GM18517 (cell line): ENCODE measurements around the gene RALA.
"Not testable (repeated sequence)": the region's sequence is repeated elsewhere in the genome, so short reads cannot be mapped to it uniquely, and the experiment has no call there.

Experiments
- ATAC-seq: cut with Tn5 transposase; IDR thresholded peaks from one replicate; pipeline ENCODE4 v1.9.1; 2021; ENCODE audit warnings: mild to moderate bottlenecking, moderate library complexity; ENCODE audit not compliant: unreplicated experiment

Gene RALA

DNA sequence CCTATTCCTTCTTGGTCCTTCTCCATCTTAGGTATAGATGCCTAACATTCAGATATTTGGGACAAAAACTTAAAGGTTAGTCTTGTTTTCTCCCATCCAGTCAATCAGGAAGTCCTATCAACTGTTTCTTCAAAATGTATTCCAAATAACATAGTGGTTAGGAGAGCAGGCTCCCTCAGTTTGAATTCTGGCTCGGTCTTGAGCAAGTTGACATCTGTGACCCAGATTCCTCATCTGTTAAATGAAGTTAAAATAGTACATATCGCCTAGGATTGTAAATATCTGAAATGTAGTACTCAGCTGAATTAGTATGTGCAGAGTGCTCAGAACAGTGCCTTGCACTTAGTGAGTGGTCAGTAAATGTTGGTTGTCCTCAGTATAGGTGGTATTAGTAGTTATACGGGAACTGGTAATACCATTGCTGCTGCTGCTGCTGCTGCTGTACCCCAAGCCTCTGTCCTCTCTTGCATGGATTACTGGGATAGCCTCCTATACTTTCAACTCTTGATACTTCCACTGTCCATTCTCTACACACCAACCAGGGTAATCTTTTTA lies 58.6 kb downstream of the RALA start:
- ATAC-seq, result no peak

DNA sequence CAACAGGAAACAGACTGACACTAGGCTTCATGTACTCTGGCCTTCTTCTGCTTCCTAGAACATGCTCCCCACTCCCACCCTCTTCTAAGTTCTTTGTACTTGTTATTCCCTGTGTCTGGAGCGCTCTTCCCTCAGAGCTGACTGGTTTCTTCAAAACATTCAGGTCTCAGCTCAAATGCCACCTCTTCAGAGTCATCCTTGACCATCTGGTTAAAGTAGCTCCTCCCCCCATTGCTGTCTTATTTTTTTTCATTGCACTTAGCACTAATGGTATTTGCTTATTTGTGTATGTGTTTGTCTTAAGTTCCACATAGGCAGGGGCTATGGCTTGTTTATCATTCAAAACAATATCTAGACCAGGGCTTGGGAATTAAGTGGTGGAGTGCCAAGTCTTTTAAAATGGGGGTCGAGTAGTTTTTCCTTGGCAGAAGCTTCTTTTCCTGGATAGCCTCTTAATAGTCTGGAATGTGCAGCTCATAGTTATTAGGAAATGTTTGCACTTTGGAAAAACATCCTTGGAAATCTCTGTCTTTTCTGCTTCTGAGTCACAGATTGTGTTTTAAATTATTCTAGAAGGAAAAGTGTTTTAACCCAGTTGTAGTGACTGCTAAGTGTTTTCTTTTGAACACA lies 60.0 kb downstream of the RALA start:
- ATAC-seq, result no peak

DNA sequence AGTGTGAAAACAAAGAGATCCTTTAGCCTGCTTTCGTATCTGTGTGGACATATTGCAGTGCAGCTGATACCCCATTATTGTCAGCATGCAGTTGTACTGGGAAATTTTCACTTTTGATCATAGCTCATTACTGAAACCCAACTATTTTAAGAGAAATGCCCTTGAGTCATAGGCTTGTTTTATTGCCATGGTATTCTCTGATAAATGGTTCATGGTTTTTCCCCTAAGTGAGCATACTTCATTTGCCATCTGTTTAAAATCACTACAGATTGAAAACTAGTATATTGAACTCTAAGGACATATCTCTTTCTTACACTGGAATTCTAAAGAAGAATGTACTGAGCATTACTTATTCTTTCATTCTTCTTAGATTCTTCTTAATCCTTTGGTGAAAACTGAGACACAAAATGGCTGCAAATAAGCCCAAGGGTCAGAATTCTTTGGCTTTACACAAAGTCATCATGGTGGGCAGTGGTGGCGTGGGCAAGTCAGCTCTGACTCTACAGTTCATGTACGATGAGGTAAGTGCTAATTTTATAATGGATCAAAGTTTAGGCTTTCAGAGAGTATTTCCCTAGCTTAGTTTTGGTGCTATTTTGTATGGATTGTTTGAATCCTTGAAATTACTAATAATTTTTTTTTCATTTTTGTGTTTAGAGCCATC lies 63.0 kb downstream of the RALA start:
- peak; percentile 80 for ATAC-seq

DNA sequence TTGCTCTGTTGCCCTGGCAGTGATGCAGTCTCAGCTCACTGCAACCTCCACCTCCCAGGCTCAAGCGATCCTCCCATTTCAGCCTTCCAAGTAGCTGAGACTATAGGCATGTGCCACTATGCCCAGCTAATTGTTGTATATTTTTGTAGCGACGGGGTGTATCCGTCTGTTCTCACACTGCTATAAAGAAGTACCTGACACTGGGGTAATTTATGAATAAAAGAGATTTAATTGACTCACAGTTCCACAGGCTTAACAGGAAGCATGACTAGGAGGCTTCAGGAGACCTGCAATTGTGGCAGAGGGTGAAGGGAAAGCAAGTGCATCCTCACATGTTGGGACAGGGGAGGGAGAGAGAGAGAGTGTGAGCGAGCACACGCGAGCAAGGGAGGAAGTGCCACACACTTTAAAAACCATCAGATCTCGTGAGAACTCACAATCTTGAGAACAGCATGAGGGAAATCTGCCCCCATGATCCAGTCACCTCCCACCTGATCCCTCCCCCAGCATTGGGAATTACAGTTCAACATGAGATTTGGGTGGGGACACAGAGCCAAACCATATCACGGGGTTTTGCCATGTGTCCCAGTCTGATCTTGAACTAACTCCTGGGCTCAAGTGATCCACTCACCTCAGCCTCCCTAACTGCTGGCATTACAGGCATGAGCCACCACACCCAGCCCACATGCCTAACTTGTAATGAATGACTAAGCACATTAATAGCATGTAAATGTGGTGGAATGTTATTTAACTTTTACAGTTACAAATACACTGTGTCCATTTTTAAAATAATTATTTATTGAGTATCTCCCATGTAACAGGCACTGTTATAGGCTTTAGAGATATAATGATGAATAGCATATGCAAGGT lies 65.5 kb downstream of the RALA start:
- no peak for ATAC-seq

DNA sequence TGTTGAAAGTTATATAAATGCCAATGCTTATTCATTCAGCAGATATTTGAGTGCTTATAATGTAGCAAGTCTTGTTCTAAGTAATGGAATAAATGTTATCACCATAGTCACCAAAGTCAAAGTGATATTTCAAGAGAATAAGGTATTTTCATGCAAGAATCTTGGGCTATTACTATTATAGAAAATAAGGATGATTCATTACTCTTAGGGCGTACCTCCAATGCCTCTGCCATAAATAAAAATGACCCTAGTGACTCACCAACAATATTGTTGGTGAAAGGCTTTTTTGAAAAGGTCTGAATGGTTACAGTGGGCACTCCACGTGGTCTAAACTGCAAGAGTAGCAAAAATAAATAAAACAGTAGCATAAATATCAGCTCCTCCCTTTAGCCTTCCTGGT lies 68.4 kb downstream of the RALA start:
- no peak for ATAC-seq

DNA sequence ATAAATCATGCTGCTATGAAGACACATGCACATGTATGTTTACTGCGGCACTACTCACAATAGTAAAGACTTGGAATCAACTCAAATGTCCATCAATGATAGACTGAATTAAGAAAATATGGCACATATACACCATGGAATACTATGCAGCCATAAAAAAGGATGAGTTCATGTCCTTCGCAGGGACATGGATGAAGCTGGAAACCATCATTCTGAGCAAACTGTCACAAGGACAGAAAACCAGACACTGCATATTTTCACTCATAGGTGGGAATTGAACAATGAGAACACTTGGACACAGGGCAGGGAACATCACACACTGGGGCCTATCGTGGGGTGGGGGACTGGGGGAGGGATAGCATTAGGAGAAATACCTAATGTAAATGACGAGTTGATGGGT lies 69.7 kb downstream of the RALA start:
- ATAC-seq, result not testable (repeated sequence)

DNA sequence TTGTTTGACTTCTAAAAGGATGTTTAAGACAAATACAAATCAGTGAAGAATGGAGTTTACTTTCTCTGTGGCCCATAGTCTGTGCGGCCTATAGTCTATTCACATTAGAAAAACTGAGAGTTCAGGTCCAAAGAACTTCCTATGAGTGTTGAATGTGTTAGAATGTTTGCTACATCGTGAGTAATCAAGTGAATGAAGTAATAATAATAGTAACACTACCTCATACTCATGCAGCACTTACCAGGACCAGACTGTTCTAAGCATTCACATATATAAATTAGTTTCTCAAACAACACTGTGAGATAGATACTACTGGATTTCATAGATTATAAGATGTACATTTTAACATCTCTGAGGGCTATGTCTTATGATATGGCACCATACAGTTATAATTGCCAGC lies 70.4 kb downstream of the RALA start:
- no peak for ATAC-seq

DNA sequence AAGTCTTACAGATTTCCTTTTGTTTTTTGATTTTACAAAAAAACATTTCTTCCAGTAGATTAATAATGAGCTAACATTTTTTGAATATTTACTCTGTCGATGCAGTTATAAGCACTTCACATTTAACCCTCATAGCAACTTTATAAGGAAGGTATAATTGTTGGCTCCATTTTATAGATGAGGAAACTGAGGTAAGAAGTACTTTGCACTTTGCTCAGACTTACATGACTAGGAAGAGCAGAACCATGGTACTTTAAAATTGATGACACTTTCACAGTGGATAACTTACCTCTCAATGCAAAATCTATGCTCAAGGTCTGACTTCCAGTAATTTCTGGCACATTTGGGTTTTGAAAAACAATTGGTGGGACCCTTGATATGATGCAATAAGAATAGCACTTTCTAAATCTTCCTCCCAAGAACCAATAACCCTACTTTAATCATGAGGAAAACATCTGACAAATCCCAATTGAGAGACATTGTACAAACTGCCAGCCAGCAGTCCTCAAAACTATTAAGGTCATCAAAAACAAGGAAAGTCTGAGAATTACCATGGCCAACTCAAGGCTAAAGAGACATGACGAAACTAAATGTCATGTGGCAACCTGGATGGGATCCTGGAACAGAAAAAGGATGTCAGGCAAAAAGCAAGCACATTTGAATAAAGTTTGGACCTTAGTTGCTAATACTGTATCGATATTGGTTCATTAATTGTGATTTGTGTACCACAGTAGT lies 72.6 kb downstream of the RALA start:
- ATAC-seq, result no peak

DNA sequence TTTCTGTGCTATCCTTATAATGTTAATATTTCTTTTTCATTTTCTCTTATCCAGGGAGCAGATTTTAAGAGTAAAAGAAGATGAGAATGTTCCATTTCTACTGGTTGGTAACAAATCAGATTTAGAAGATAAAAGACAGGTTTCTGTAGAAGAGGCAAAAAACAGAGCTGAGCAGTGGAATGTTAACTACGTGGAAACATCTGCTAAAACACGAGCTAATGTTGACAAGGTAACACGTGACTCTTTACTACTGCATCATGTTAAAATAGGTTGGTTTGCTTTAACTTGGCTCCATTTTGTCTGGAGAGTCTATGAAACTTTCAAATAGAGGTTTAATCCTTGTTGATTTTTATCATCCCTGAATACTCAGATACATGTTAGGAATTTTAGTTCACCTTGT lies 73.3 kb downstream of the RALA start:
- no peak for ATAC-seq

DNA sequence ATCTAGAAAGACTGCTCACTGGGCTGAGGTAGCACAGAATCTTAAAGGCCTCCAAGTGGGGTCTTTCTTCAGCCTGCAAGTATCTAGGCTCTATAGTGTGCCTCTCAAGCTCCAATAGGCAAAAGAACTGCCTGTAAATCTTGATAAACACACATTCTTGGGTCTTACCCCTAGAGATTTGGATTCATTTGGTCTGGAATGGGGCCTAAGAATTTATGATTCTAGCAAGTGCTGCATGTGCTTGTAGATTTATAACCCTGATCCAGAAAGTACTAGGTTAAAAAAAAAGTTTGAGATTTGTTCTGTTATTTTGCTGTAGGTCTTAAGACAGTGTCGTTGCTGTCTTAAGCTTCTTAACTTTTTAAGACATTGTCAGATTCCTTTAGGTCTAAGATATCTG lies 74.1 kb downstream of the RALA start:
- ATAC-seq, result no peak

DNA sequence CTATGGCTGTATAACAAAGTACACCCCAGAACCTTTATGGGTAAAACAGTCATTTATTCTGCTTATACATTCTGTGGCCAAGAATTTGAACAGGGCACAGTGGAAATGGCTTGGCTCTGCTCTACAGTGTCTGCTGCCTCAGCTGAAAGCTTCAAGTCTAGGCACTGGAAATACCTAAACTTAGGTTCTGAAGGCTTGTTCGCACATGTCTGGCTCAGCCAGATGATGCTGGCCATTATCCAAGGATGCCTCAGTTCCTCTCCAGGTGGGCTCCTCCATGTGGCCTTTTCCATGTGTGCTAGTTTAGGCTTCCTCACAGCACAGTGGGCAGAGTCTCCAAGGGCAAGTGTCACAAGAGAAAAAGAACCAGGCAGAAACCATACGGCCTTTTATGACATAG lies 76.8 kb downstream of the RALA start:
- ATAC-seq, result no peak

DNA sequence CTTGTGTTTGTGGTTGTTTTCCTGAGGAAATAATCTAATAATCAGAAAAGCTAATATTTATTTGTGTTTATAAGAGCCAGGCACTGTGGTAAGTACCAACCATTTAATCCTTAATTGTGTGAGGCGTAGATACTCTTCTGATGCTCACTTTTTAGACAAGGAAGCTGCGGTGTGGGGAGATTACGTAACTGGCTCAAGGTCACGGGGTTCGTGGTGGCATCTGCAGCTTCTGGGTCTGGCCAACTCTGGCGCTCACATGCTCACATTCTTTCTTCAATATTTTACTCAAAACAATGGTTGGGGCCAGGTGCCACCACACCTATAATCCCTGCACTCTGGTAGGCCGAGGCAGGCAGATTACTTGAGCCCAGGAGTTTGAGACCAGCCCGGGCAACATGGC lies 77.6 kb downstream of the RALA start:
- no peak for ATAC-seq

DNA sequence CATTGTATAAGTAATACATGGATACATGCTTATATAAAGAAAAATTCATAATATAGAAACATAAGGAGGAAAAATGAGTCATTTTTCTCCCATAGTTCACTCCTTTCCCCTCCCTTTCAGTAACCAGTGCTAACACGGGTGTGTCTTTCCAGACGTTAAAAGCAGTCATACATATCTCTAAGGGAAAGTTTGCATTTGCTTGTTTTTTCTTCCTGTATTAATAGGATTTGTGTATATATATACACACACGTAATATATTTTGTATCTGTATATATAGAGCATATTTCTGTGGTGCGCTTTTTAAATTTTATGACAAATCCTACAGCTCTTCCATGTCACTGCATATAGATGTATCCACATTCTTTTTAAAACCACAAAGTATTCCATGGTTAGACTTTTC lies 78.8 kb downstream of the RALA start:
- ATAC-seq, result no peak

DNA sequence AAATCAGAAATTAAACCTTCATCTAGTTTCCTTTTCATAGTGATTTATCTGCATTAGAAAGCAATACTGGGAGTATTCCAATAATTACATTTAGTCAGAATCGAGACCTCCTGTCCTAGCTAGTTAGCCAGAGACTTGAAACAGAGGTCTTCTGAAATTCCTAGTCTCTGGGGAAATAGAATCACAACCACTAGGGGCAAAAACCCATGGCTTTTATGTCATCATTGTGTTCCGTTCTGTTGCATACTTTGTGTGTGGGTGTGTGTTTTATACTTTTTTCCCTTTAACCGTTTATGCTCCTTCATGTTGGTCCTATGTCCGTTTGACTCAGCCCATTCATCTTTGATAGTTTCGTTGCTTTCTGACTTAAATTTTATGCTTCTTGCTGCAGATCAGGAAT lies 79.8 kb downstream of the RALA start:
- no peak for ATAC-seq

DNA sequence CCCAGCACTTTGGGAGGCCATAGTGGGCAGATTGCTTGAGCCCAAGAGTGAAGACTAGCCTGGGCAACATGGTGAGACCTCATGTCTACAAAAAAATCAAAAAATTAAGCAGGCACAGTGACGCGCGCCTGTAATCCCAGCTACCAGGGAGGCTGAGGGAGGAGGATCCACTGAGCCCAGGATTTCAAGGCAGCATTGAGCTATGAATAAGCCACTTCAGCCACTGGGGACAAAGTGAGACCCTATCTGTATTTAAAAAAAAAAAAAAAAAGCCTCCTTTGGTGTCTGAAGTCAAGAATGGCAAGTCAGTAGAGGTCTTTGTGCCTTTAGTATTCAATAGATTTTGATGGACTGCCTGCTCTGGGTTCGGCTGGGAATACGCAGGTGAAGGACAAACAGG lies 85.7 kb downstream of the RALA start:
- ATAC-seq, result no peak

DNA sequence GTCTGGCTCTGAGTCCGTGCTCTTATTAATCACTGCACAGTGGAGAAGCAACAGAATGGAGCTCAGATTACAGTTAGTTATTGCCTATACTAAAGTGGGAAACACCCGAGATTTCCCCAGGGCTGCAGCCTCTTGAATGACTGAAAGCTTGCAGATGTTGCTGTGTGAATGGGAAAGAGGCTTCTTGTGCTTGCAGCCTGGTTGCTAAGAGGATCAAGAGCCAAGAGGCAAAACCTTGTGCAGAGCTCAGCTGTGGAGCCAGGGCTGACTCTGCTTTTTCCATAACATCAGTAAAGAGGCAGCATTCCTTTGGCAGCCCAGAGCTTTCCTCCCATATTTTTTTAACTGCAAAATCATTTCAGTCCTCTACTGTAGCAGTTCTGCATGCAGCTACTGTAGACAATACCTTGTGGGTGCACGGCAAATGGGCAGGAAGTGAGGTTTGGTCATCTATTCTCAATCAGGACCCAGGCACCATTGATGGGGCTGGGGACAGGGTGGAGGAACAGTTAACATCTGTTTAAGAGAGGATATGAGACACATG lies 86.5 kb downstream of the RALA start:
- ATAC-seq, result peak; percentile 55

DNA sequence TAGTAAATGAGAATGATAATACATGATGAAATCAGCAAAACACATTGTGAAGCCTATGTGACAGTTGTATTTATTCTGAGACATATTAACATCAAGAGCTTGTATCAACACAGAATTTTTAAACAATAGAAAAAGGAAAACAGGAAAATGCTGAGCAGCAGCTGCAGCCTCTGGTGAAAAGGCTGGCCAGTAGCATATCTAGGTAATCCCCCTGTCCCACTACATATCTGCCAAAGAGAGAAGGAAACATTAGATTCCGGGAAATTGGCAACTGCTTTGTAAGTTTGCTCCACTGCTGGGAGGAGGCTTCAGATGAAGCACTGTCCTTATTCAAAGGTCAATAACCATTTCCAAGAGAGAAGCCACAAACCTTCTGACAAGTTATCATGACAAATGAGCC lies 89.4 kb downstream of the RALA start:
- ATAC-seq, result no peak

DNA sequence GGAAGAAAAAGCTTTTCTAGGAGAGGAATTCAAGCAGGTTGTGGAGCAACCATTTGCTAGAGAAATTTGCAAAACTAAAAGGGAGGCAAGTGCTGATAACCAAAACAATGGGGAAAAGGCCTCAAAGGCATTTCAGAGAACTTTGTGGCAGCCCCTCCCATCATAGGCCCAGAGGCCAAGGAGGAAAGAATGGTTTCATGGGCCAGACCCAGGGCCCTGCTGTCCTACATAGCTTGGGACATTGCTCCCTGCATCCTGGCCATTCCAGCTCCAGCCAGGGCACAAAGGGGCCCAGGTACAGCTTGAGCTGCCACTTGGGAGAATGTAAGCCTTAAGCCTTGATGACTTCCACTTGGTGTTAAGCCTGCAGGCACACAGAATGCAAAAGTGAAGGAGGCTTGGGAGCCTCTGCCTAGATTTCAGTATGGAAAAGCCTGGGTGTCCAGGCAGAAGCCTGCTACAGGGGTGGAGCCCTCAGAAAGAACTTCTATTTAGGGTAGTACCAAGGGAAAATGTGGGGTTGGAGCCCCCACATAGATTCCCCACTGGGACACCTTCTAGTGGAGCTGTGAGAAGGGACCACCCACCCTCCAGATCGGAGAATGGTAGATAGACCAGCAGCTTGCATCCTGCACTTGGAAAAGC lies 91.2 kb downstream of the RALA start:
- ATAC-seq, result no peak

DNA sequence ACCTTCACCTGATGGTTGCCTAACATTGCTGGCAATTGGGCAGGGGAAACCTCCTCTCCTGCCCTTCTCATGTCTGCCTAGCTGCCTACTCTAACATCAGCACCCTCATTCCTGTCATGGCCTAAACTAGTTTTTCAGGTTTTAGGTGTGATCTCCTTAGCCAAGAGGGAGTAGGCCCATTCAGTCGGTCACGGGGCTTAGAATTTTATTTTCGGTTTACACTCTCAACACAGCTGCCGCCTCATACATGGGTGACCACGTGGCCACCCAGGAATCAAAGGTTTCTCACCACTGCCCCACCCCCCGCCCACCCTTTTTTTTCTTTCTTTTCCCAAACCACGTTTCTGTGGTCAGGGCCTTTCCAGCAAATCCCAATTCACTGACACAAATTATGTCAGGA lies 97.2 kb downstream of the RALA start:
- no peak for ATAC-seq

DNA sequence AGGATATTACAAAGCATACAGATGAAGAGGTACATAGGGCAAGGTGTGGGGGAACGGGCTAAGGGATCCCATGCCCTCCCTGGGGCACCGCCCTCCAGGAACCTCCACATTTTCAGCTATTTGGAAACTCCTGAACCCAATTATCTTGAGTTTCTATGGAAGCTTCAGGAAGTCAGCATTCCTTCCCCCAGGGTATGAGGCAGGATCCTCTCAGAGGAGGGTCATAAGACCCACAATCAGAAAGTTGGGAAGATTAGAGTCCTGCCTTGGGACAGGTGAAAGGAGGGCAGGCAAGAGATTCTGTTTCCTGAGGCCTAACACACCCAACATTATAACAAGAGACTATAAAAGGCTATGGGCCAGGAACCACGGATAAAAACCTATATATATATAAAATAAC lies 98.0 kb downstream of the RALA start:
- ATAC-seq, result no peak
